HUDEP-2 (cell line): ENCODE measurements around the gene ABCA5.

ENCODE experiments used
- DNase-seq, 76 experiments: peaks; one replicate each; lab custom pipeline; 2025; ENCODE audit not compliant: unreplicated experiment in 76 of 76; lab: John Stamatoyannopoulos, UW

ABCA5 gene

GRCh38 chr17:69327060-69327831, at the start of gene ABCA5:
Gene ABCA5, minus strand, starts transcription at chr17:69327133. Its CDS starts 12,718 bp downstream, at chr17:69314415.
- peak in 48 of 76 experiments; percentile 3 to 77 (median 37) for DNase-seq

GRCh38 chr17:69375229-69375628, 48.3 kb upstream of the ABCA5 start:
- no peak for DNase-seq

GRCh38 chr17:69373069-69373468, 46.1 kb upstream of the ABCA5 start:
- DNase-seq = no peak

GRCh38 chr17:69367298-69367697, 40.4 kb upstream of the ABCA5 start:
- peak in 1 of 76 experiments; percentile 0 for DNase-seq

GRCh38 chr17:69363488-69364210, 36.7 kb upstream of the ABCA5 start:
- no peak for DNase-seq

DNA sequence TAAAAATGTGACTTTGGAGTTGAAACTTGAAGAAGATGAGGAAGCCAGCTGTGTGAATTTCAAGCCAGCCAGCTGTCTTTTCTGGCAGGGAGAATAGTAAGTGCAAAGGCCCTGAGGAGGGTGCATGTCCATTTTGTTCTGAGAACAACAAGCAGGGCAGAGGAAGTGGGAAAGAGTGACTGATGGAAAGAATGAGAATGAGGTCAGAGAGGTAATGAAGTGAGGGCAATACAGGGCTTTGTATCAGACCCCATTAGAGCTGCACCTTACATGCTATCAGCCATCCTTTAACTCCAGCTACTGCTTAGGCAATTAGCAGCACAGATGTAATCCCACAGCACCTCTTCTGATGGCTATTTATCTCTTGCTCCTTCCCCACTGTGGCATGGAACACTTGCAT, 34.2 kb upstream of the ABCA5 start:
- DNase-seq = no peak

DNA sequence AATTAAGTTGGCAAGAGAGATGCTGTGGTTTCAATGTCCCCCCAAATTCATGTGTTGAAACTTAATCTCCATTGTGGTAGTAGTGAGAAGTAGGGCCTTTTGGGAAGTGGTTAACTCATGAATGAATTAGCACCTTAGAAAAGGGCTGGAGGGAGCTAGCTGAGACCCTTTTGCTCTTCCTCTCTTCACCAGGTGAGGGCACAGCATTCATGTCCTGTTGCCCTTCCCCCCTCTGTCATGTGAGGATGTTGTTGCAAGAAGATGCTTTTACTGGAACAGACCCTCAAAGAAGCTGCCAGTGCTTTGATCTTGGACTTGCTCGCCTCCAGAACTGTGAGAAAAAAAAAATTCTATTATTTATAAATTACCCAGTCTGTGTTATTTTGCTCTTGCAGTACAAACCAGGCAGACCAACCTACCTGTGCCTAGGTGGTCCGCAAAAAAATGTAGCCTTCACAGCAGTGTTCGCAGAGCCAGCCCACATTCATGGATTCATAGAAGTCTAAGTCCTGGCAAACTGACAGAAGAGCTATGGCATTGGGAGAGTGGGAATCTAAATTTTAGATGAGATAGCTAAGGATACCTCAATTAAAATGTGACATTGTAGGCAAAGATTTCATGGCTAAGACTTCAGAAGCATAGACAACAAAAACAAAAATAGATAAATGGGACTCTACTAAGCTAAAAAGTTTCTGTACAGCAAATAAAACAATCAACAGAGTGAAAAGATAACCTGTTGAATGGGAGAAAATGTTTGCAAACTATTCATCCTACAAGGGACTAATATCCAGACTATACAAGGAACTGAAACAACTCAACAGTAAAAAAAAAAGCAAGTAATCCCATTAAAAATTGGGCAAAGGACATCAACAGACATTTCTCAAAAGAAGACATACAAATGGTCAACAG, 32.0 kb upstream of the ABCA5 start:
- no peak for DNase-seq

DNA sequence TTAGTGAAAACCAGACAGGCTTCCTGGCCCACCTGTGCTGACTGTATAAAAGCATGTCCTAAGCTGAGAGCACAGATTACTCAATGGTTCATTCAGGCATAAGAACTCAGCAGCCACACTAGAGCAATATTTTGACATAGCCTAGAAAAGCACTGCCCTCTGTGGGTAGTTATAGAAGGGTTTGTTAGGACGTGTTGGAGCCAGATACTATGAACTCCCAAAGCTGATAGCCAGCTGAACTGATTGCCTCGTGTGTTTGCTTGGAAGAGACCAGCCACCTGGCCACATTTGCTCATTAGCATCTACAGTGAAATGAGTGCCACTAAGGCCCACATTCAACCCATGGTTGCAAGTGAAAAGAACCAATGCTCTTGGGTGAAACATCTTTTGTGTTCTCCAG, 30.8 kb upstream of the ABCA5 start:
- no peak for DNase-seq

- DNase-seq = no peak
These were observed 29.7 kb upstream of the ABCA5 start for GRCh38 chr17:69356625-69357024.

- DNase-seq = no peak
These were observed 24.0 kb upstream of the ABCA5 start for GRCh38 chr17:69350911-69351310.

DNA sequence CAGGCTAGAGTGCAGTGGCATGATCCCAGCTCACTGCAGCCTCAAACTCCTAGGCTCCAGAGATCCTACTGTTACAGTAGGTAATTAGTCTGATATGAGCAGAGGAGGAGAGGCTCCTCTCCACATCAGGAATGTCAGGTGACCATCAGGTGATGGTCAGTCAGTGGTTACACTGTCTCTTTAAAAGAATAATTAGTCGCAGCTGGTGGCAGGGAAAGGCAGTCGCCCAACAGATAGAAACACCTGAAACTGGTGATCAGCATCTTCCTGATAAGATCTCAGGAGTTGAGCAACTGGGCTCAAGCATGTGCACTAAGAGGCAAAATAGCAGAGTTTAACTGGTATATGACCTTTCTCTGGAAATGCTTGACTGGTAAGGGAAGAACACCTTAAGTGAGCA, 21.5 kb upstream of the ABCA5 start:
- no peak for DNase-seq

- no peak for DNase-seq
These were observed 19.8 kb upstream of the ABCA5 start for GRCh38 chr17:69346766-69347165.

DNA sequence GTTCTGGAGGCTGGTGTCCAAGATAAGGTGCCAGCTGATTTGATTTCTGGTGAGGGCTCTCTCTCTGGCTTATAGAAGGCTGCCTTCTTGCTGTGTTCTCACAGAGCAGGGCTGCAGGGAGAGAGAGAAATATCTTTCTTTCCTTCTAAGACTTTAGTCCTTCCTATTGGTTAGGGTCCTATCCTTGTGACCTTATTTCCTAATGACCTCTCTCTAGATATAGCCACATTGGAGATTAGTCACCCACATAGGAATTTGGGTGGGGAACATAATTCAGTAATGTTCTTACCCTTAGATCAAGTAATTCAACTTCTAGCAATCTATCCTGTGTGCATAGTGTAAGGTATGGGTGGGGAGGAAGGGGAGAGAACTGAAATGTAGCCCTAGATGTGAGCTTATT, 18.0 kb upstream of the ABCA5 start:
- no peak for DNase-seq

DNA sequence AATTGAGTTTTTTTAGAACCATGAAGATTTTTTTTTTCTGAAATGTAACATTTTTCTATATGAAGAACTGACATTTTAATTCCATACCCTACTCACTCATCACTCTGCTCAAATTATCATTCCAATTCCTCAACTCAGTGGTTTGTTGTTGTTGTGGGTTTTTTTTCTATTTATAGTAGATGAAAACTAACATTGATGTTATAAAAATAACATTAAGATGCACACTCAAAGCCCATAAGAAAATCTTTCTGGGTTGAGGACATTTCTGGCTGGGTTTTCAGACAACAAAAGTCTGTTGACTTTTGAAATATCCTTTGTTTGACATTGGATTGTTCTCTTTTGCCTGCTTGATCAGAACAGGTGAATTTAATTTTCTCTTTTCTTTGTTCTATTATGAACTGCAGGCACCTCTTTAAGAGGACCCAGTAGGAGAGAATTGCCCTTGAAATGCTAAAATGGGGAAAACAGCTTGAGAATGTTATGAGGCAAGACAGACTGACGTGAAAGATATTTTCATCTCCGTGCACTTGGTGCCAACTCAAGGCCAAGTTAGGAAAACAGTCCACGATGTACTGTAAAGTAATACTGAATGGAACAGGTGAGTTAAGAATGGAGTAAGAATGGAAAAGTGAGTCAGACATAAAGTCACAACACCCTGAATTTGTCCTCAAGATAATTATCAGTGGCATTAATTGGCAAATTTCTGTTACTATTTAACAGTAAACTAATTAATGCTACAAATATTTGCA, 16.1 kb upstream of the ABCA5 start:
- no peak for DNase-seq

DNA sequence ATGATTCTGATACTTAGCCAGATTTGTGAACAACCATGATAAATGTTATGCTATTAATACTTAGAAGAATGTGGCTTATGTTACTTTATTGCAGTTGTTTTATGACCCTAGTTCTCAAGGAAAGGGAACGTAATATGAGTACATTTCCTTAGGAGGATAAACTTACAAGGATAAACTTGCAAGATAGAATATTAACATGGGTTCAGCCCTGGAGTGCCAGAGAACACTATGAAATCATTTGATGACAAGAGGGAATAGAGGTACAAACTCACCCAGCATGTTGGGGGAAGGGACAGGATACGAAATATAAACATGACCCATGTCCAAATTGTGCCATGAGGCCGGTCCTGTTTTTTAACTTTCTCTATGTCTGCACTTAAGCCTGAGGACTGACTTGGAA, 13.0 kb upstream of the ABCA5 start:
- DNase-seq = no peak

- DNase-seq = no peak
These were observed 10.1 kb upstream of the ABCA5 start for GRCh38 chr17:69336996-69337395.

GRCh38 chr17:69336580-69336979, 9.6 kb upstream of the ABCA5 start:
- no peak for DNase-seq

GRCh38 chr17:69335058-69335457, 8.1 kb upstream of the ABCA5 start:
- peak in 1 of 76 experiments; percentile 32 for DNase-seq

DNA sequence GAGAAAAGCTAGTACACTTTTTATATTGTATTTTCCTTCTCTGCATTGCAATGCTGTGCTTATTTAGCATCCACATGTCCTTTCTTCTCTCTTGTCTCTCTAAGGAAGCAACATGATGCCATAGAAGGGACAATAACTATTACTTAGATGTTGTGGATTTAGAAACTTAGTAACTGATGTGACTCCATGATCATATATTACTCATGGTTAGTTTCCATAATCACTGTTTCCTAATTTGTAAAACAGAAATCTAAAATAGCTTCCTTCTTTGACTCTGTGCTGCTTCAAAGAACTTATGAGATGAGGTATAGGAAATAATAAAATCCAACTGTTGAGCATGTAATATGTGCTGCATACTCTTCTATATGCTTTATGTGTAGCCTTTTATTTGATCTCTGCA, 6.6 kb upstream of the ABCA5 start:
- no peak for DNase-seq

- no peak for DNase-seq
These were observed 4.8 kb upstream of the ABCA5 start for GRCh38 chr17:69331756-69332155.
